HG03097 (cell line): ENCODE results near the gene EFCAB12.

Experiments
- ATAC-seq: cut with Tn5 transposase; IDR thresholded peaks from one replicate; pipeline ENCODE4 v1.9.1; 2021; ENCODE audit not compliant: unreplicated experiment, low FRiP score

The EFCAB12 gene

GRCh38 chr3:129428376-129429079 lies at the start of gene EFCAB12:
EFCAB12 (minus strand) TSS chr3:129428636; CDS start chr3:129428488, 148 bp downstream.
- peak; percentile 75 for ATAC-seq

- no peak for ATAC-seq
Measured at GRCh38 chr3:129476586-129476985, 48.1 kb upstream of the EFCAB12 start.

GRCh38 chr3:129475863-129476262 lies 47.4 kb upstream of the EFCAB12 start:
- no peak for ATAC-seq

- ATAC-seq = no peak
Measured at GRCh38 chr3:129474984-129475804, 46.8 kb upstream of the EFCAB12 start.

- no peak for ATAC-seq
Measured at GRCh38 chr3:129473769-129474152, 45.3 kb upstream of the EFCAB12 start.

GRCh38 chr3:129473067-129473768 lies 44.8 kb upstream of the EFCAB12 start:
- ATAC-seq = no peak

GRCh38 chr3:129470861-129471260 lies 42.4 kb upstream of the EFCAB12 start:
- no peak for ATAC-seq

- ATAC-seq = no peak
Measured at GRCh38 chr3:129469026-129469425, 40.6 kb upstream of the EFCAB12 start.

GRCh38 chr3:129467932-129468331 lies 39.5 kb upstream of the EFCAB12 start:
- no peak for ATAC-seq

- no peak for ATAC-seq
Measured at GRCh38 chr3:129463716-129464115, 35.3 kb upstream of the EFCAB12 start.

GRCh38 chr3:129463094-129463493 lies 34.7 kb upstream of the EFCAB12 start:
- ATAC-seq = no peak

- ATAC-seq = no peak
Measured at GRCh38 chr3:129462361-129462968, 34.0 kb upstream of the EFCAB12 start.

GRCh38 chr3:129461461-129462146 lies 33.2 kb upstream of the EFCAB12 start:
- ATAC-seq = peak; percentile 79

GRCh38 chr3:129461022-129461421 lies 32.6 kb upstream of the EFCAB12 start:
- peak; percentile 37 for ATAC-seq

- ATAC-seq = no peak
Measured at GRCh38 chr3:129460572-129460971, 32.1 kb upstream of the EFCAB12 start.

GRCh38 chr3:129460155-129460554 lies 31.7 kb upstream of the EFCAB12 start:
- no peak for ATAC-seq

GRCh38 chr3:129453732-129454131 lies 25.3 kb upstream of the EFCAB12 start:
- no peak for ATAC-seq

- ATAC-seq = no peak
Measured at GRCh38 chr3:129449279-129450115, 21.1 kb upstream of the EFCAB12 start.

GRCh38 chr3:129448186-129448895 lies 19.9 kb upstream of the EFCAB12 start:
- ATAC-seq = no peak
